ENCODE measurements around the gene RTN3. TPM values are rescaled to one million over a fixed set of nuclear protein-coding genes. Genes with fewer than 3 reads are reported as not detected.
"Not testable (repeated sequence)": the region's sequence is repeated elsewhere in the genome, so short reads cannot be mapped to it uniquely, and the experiment has no call there.

The RTN3 gene
- 50.7 and 64.1 TPM in 2 replicates for total RNA-seq (2014; rRNA removed)
- 54.1 TPM for polyA plus RNA-seq (2012)

DNA sequence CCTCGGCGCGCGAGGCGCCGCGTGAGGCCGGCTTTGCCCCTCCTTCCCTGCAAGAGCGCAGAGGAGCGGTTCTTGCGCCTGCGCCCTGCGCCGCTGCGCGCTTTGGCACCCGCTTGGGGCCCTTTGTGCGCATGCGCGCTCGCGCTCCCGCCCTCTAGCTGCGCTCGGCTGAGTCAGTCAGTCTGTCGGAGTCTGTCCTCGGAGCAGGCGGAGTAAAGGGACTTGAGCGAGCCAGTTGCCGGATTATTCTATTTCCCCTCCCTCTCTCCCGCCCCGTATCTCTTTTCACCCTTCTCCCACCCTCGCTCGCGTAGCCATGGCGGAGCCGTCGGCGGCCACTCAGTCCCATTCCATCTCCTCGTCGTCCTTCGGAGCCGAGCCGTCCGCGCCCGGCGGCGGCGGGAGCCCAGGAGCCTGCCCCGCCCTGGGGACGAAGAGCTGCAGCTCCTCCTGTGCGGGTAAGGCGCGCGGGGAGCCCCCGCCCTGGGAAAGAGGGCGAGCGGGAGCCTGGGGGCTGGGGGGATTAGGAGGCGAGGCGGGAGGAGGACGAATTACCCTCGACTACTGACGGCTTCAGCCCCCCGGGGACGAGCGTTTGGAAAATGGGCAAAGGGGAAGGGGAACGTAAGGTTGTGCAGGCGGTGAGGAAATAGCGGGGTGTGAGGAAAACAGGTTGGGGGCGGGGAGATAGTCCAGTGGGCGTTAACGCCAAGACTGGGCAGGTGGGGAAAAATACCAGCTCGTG, at the start of gene RTN3:
RTN3 (plus strand) TSS at position 180 of the 745 bp plus-strand sequence; CDS start at position 317, 137 bp downstream.
- peak; percentile 97 for DNase-seq (ENCODE audit: low read depth)

DNA sequence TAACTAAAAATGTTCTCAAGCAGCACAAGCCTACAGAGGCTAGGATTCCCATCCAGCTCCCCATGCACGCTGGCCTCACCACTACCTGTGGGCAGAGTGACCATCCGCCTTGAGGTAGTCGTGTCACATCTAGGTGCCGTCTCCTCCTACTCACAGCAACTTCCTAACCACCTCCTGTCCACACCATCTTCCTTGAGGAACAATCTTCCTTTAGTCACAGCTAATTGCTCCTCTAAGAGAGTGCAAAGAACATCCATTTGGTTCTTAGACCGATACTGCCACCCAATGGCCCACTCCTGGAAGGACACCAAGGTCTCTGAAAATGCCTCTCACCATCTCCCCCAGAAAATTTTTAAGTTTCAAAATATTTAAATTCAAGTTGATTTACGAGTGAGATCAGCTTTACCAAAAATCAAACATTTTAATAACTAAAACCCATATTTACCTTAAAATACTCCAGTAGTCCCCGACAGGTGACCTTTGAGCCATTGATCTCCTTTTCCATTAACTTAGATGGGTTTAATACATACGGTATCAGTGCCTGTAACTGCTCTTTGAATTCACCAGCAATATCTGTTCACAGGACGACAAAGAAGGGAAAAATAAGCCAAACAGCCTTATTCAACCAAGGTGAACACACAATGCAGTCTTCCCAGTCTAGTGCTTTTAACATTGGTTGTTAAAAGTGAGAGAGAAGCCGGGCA, 45.4 kb upstream of the RTN3 start:
- DNase-seq (ENCODE audit: low read depth) = peak; percentile 47

- DNase-seq (ENCODE audit: low read depth) = not testable (repeated sequence)
Observed at GRCh38 chr11:63638436-63638835, 42.9 kb upstream of the RTN3 start.

DNA sequence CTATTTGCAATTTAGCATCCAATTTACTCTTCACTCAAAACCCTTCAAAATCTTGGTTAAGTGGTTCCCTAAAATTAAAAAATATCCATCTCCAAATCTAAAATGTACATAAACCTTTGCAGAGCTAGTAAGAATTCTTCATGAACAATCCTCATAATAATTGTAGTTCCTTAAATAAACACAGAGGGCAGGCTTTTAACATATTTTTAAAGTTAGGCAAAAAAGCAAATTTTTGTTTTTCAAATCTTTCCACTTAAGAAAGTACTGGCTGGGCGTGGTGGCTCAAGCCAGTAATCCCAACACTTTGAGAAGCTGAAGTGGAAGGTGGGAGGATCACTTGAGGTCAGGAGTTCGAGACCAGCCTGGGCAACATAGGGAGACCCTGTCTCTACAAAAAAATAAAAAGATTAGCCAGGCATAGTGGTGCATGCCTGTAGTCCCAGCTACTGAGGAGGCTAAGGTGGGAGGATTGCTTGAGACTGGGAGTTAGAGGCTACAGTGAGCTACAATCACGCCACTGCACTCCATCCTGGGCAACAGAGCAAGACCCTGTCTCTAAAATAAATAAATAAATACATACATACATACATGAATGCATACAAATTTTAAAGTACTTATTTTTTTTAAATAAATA, 42.0 kb upstream of the RTN3 start:
- DNase-seq (ENCODE audit: low read depth) = peak; percentile 22

DNA sequence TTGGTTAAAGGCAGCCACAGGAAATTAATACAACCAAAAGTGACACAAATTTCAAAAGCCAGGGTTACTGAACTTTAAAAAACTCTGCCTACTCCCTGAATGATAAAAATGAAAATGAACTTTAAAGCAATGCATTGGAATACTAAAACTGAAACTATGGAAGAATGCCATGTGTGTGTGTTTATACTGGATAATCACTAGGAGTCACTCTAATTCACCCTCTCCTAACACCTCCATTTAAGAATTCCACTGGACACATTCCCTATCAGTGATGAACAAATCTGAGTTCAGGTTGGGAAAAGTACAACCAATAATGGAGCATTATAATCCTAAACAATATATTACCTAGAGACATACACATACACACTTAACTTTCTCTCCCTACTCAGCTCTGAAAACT, 39.6 kb upstream of the RTN3 start:
- DNase-seq (ENCODE audit: low read depth) = no peak

- DNase-seq (ENCODE audit: low read depth) = no peak
Observed at GRCh38 chr11:63643205-63643604, 38.1 kb upstream of the RTN3 start.

DNA sequence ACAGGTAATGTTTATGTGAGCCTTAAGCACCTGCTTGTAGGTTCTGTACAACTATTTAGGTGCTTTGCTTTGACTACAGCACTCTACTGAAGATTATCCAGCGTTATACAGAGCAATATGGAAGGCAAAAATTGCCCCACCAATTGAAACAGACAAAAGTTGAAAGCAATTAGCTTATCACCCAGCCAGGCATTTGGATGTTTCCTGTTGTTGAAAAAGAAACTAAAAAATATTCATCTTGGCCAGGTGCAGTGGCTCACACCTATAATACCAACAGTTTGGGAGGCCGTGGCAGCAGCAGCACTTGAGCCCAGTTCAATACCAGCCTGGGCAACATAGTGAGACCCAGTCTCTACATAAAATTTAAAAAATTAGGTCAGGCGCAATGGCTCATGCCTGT, 28.6 kb upstream of the RTN3 start:
- no peak for DNase-seq (ENCODE audit: low read depth)

GRCh38 chr11:63660972-63661371, 20.3 kb upstream of the RTN3 start:
- DNase-seq (ENCODE audit: low read depth) = no peak

GRCh38 chr11:63663809-63664208, 17.5 kb upstream of the RTN3 start:
- peak; percentile 80 for DNase-seq (ENCODE audit: low read depth)

GRCh38 chr11:63666874-63667273, 14.4 kb upstream of the RTN3 start:
- peak; percentile 28 for DNase-seq (ENCODE audit: low read depth)

- peak; percentile 94 for DNase-seq (ENCODE audit: low read depth)
Observed at GRCh38 chr11:63667995-63668795, 13.1 kb upstream of the RTN3 start.

GRCh38 chr11:63670096-63670432, 11.2 kb upstream of the RTN3 start:
- DNase-seq (ENCODE audit: low read depth) = no peak

- DNase-seq (ENCODE audit: low read depth) = peak; percentile 74
Observed at GRCh38 chr11:63670433-63671321, 10.6 kb upstream of the RTN3 start.

DNA sequence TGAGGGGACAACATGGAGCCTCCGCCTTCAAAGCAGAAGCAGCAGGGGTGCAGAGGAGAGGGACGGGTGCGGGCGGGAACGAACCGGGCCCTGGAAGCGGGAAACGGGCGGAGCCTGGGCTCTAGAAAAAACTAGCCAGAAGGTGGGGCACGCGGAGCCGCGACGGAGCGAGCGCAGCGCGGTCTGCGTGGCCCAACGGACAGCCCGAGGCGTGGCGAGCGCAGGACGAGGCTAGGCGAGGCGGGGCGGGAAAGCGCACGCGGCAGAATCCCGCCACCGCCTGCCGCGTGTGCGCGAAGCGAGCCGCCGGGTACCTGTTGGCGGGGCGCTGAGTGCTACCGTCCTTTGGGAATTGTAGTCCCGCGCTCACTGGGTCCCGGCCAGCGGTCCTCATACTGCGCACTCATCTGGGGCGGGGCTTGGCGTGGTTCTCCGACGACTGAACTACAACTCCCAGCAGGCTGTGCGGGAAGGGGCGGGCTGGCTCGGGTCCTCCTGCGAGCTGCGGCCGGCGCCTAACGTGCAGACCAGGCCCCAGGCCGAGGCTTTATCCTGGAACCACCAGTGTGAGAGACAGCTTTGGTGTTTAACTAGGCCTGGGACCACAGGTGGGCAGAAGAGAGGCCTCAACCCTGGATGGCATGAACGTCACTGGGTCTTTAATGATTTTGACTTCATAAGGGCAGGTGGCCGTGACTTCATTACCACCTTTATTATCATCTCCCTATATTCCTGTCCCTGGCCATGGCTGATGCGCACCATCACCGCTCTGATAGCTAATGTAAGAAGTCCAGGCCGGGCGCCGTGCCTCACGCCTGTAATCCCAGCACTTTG, 9.8 kb upstream of the RTN3 start, which contains the start of gene ATL3:
ATL3 (minus strand) TSS at position 55 of the 834 bp plus-strand sequence; CDS start at position 14, 41 bp downstream.
- DNase-seq (ENCODE audit: low read depth) = peak; percentile 93

- DNase-seq (ENCODE audit: low read depth) = no peak
Observed at GRCh38 chr11:63672156-63672463, 9.2 kb upstream of the RTN3 start.

DNA sequence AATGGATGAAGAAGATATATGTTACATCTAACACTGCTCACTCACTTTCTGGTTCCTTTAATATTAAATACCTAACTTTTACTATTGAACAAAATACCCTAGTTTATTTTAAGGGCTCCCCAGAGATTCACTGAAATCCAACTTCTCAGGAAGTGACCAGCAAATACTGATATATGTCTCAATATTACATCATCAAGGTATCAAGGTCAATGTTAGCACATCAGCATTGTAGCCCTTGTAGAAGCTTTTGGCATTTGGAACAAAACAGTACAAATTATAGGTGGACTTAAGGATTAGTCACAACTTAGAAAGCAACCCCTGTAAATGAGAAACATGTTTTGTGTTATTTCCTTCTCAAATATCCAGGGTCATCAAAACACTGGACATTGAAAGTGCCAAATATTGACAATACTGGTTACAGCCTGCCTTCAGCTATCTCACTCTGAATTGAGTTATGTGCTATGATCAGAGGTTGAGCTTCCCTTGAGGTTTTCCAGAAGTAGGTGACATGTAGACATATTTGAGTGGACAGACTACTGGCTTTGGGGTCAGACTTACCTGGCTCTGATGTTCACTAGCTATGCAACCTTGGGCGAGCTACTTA, 8.3 kb upstream of the RTN3 start:
- DNase-seq (ENCODE audit: low read depth) = no peak

DNA sequence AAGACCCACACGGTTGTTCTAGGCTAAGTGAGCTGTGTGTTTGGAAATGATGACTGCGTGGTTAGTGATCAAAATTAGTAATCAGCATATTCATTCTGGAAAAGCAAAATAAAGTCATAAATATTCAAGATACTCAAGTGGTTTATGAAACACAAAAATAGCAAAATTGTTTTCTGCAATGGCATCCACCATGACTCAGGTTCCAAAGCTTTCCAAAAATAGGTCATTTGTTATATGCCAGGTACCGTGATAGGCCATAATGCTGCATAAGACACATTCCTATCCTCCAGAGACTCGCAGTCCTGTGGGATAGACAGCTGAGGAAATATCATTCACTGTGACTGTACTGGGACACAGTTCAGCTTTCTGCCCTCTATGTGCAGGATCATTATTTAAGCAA, 7.7 kb upstream of the RTN3 start:
- DNase-seq (ENCODE audit: low read depth) = peak; percentile 77

GRCh38 chr11:63680834-63681320, 423 bp upstream of the RTN3 start:
- no peak for DNase-seq (ENCODE audit: low read depth)

Data from LHCN-M2 (cell line).